GM19238 (cell line): ENCODE data around the gene IL5.
A peak's percentile ranks its signal among the peaks of the same experiment; 100 is the strongest.
"Not testable (repeated sequence)": the region's sequence is repeated elsewhere in the genome, so short reads cannot be mapped to it uniquely, and the experiment has no call there.

Source experiments
- DNase-seq: peaks from one replicate; pipeline ENCODE4 v3.0.0; 2011; ENCODE audit warnings: low spot score; ENCODE audit not compliant: insufficient read length

The IL5 gene

GRCh38 chr5:132530946-132531345 lies 12.4 kb downstream of the IL5 start:
- no peak for DNase-seq

GRCh38 chr5:132528866-132529634 lies 14.3 kb downstream of the IL5 start:
- no peak for DNase-seq

GRCh38 chr5:132528021-132528420 lies 15.3 kb downstream of the IL5 start:
- no peak for DNase-seq

GRCh38 chr5:132526974-132527564 lies 16.3 kb downstream of the IL5 start:
- no peak for DNase-seq

GRCh38 chr5:132526290-132526973 lies 16.9 kb downstream of the IL5 start:
- peak; percentile 14 for DNase-seq

GRCh38 chr5:132525299-132525724 lies 18.0 kb downstream of the IL5 start:
- peak; percentile 16 for DNase-seq

GRCh38 chr5:132524877-132525276 lies 18.4 kb downstream of the IL5 start:
- not testable (repeated sequence) for DNase-seq

- DNase-seq: not testable (repeated sequence)
These were observed 21.3 kb downstream of the IL5 start for GRCh38 chr5:132522067-132522466.

- not testable (repeated sequence) for DNase-seq
These were observed 29.5 kb downstream of the IL5 start for GRCh38 chr5:132513618-132514336.

GRCh38 chr5:132510076-132510475 lies 33.2 kb downstream of the IL5 start:
- DNase-seq: no peak

GRCh38 chr5:132506094-132506692 lies 37.1 kb downstream of the IL5 start:
- no peak for DNase-seq

GRCh38 chr5:132505641-132506040 lies 37.7 kb downstream of the IL5 start:
- DNase-seq: no peak

GRCh38 chr5:132504746-132505145 lies 38.6 kb downstream of the IL5 start:
- no peak for DNase-seq

GRCh38 chr5:132503244-132503643 lies 40.1 kb downstream of the IL5 start:
- no peak for DNase-seq

- DNase-seq: no peak
These were observed 41.1 kb downstream of the IL5 start for GRCh38 chr5:132501961-132502931.

- no peak for DNase-seq
These were observed 41.7 kb downstream of the IL5 start for GRCh38 chr5:132501629-132501956.

GRCh38 chr5:132500931-132501628 lies 42.2 kb downstream of the IL5 start:
- peak; percentile 67 for DNase-seq

GRCh38 chr5:132500244-132500930 lies 42.9 kb downstream of the IL5 start:
- DNase-seq: no peak
